ENCODE measurements around the gene TBC1D16.

Gene TBC1D16

DNA sequence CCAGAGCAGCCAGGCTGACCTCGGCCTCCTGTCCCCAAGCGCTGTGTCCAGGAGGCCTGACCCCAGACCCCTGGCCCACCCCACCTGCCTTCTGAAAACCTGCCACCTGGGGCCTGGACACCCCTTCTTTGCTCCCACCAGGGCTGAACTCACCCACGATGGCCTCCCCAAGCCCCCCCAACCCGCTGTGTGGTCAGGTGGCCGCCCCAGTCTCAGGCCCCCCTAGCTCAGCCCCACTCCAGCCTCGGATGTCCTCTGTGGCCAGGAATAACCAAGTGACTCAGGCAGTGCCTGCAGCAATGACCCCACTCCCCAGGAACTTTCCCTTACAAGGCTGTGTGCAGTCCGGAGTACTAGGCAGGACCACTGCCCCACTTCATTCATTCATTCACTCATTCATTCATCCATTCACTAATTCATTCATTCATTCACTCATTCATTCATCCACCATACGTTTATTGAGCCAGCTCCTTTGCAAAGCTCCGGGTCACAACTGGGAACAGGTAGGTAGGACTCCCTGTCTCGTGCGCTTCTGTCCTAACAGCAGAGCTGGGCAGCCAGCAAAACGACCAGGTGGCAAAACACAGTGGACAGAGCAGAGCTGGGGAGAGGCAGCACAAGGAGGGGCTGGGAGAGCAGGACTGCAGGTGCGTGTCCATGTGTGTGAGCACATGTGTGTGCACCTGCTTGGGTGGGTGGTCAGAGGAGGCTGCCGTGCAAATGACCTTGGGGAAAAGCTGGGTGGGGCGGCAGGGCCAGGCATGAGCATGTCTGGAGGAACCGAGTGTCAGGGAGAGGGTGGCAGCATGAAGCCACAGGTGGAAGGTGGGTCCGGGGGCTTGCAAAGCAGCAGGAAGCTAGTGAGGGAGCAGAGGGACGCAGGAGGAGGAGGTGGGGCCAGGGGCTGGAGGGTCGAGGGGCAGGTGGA lies 120.6 kb downstream of the TBC1D16 start:
- no peak for DNase-seq (ENCODE audit: low read depth)
- no peaks in the 10 kb centered on the region for H3K9me3 ChIP-seq (ENCODE audit: control insufficient read depth, low read length)
- H3K27me3 ChIP-seq (replicated peaks; ENCODE audit: control insufficient read depth, insufficient read depth, low read length), result peaks cover 67% of the 10 kb centered on the region
- no peak overlapping the region for H3K9ac ChIP-seq (ENCODE audit: low read length)
- H3K4me3 ChIP-seq (ENCODE audit: low read length), result no peak overlapping the region
- no peaks in the 10 kb centered on the region for H3K36me3 ChIP-seq (ENCODE audit: control insufficient read depth, insufficient read depth, low read length, severe bottlenecking)
- H3K4me1 ChIP-seq (ENCODE audit: control insufficient read depth, insufficient read depth, low read length), result peaks cover 11% of the 10 kb centered on the region

DNA sequence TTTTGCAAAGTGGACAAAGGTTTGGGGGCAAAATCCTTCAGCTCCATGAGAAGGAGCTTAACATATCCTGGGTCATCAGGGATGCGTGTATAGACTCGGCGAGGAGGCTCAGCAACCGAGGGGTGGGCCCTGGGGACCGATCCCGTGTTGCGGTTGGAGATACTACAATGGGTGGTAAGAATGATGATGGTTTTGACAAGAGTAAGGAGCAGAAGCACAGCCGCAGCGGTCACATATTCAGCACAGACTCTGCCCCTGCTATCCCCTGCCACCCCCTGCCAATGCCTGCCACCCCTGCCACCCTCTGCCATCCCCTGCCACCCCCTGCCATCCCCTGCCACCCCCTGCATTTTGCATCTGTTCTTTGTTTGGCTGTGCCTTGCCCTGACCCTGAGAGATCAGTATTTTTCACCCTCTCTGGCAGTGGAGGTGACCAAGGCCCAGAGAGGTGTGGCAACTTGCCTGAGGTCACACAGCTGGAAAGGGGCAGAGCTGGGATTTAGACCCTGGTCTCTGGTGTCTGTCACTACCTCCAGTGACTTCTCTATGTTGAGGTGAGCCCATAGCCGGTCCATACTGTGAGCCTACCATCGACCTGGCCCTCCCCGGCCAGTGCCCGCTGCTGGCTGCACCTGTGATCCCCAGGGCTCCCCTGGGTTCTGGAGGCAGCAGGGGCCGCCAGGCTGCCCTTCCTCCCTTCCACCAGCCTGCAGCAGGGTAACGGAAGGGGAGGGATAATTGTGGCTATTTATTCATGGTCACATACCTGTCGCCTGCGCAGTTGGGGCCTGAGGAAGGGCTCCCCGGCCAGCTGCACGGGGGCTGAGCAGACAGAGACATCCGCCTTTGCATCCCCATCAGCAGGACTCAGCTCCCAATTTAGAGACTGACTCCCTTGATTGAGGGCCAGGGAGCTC lies 121.5 kb downstream of the TBC1D16 start:
- Histone ChIP-seq H3K36me3 (ENCODE audit: control insufficient read depth, insufficient read depth, low read length, severe bottlenecking) (no peaks in the 10 kb centered on the region), H3K27me3 (replicated peaks; ENCODE audit: control insufficient read depth, insufficient read depth, low read length) (peaks cover 75% of the 10 kb centered on the region), H3K4me3 (ENCODE audit: low read length) (no peak overlapping the region), H3K4me1 (ENCODE audit: control insufficient read depth, insufficient read depth, low read length) (peaks cover 6% of the 10 kb centered on the region), H3K9me3 (ENCODE audit: control insufficient read depth, low read length) (no peaks in the 10 kb centered on the region), H3K9ac (ENCODE audit: low read length) (no peak overlapping the region)
- no peak for DNase-seq (ENCODE audit: low read depth)

DNA sequence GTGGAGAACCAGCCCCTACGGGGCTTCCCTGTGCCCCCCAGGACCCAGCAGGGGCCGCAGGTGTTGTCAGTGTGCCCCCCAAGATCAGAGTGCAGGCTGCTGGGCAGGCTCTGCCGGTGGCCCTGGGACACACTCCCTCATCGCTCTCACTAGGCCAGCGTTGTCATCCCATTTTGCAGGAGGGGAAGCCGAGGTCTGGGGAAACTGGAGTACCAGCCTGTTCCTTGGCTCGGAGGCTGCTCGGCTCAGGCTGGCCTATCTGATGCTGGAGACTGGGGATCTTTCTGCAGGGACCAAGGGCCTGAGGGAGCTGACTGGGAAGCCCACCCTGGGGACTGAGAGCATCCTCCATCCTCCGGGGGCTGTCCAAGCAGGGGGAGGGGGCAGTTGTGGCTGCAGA lies 122.2 kb downstream of the TBC1D16 start:
- Histone ChIP-seq H3K9me3 (ENCODE audit: control insufficient read depth, low read length) (no peaks in the 10 kb centered on the region), H3K9ac (ENCODE audit: low read length) (no peak overlapping the region), H3K27me3 (replicated peaks; ENCODE audit: control insufficient read depth, insufficient read depth, low read length) (peaks cover 72% of the 10 kb centered on the region)

DNA sequence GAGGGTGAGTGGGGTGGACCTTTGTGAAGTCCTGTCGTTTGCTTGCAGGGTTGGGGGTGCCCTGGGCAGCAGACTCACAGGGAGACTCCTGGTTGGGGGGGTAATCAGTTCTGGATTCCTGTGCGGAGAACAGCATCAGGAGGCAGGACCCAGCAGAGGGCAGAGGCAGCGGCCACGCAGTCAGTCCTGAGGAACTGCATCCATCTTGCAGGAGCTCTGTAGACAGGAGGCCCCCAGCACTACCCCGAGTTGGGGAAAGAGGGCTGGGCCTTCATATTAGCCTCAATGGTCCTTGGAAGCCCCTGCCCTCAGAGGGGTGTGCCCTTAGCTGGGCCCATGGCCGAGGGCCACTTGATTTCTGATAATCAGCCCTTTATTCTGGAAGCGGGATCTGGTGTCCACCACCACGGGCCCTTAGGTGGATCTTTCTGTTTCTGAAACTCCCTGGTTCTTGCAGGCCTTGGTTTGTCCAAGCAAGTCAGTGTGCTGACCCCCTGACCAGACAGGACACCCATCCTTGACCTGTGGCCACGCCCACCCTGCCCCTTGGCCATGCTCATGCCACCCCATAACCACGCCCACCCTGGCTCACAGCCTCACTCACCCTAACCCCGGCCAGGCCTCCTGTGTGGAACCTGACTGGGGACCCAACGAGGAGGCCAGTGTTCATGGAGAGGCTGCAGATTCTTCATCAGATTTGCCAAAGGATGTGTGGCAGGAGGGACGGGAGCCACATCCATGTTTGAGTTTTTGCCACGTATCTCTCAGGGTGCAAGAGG lies 122.9 kb downstream of the TBC1D16 start:
- H3K9ac ChIP-seq (ENCODE audit: low read length), result no peak overlapping the region
- peaks cover 68% of the 10 kb centered on the region for H3K27me3 ChIP-seq (replicated peaks; ENCODE audit: control insufficient read depth, insufficient read depth, low read length)
- no peak overlapping the region for H3K4me3 ChIP-seq (ENCODE audit: low read length)
- H3K36me3 ChIP-seq (ENCODE audit: control insufficient read depth, insufficient read depth, low read length, severe bottlenecking), result no peaks in the 10 kb centered on the region
- H3K9me3 ChIP-seq (ENCODE audit: control insufficient read depth, low read length), result no peaks in the 10 kb centered on the region
- no peak for DNase-seq (ENCODE audit: low read depth)
- peaks cover 5% of the 10 kb centered on the region for H3K4me1 ChIP-seq (ENCODE audit: control insufficient read depth, insufficient read depth, low read length)

More for the DNA sequence above, 122.2 kb downstream of the TBC1D16 start:
- Histone ChIP-seq H3K4me1 (ENCODE audit: control insufficient read depth, insufficient read depth, low read length) (no peaks in the 10 kb centered on the region), H3K36me3 (ENCODE audit: control insufficient read depth, insufficient read depth, low read length, severe bottlenecking) (no peaks in the 10 kb centered on the region), H3K4me3 (ENCODE audit: low read length) (no peak overlapping the region)
- no peak for DNase-seq (ENCODE audit: low read depth)

DNA sequence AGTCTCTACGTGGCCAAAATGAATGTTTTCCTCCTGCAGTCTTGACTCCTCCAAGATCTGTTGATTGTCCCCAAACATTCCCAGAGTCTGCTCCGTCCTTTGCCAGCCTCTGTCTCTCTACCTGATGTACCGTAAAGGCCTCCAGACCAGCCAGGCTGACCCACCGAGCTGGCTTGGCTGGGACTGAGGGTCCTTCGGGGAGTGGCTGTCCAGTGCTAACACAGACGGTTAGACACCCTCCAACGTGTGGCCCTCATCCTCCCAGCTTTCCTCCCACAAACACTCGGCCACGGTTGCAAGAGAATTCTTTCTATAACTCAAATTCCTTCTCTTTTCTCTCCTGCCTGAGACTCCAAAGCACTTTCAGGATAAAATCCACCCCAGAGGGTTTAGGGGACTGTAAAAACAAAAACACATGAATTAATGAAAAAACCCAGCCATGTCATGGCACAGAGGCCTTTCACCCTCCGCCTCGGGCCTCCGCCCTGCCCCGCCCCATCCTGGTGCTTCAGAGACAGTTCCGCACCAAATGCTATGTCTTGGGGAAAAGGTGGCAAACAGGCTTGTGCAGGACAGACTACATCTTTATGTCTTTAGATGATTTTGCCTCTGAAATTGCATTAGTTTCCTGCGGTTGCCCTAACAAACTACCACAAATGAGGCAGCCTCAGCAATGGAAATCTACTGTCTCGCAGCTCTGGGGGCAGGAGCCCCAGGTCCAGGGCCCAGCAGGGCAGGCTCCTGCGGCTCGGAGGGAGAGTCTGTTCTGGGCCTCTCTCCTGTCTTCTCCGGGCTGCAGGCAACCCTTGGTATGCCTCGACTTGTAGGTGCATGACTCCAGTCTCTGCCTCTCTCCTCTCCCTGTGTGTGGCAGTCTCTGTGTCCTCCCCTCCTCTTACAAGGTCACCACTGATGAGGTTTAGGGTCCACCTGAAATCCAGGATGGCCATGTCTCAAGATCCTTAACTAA lies 124.0 kb downstream of the TBC1D16 start:
- Histone ChIP-seq H3K27me3 (replicated peaks; ENCODE audit: control insufficient read depth, insufficient read depth, low read length) (peaks cover 63% of the 10 kb centered on the region), H3K4me1 (ENCODE audit: control insufficient read depth, insufficient read depth, low read length) (peaks cover 7% of the 10 kb centered on the region), H3K9ac (ENCODE audit: low read length) (no peak overlapping the region), H3K9me3 (ENCODE audit: control insufficient read depth, low read length) (no peaks in the 10 kb centered on the region), H3K4me3 (ENCODE audit: low read length) (no peak overlapping the region), H3K36me3 (ENCODE audit: control insufficient read depth, insufficient read depth, low read length, severe bottlenecking) (no peaks in the 10 kb centered on the region)
- no peak for DNase-seq (ENCODE audit: low read depth)

DNA sequence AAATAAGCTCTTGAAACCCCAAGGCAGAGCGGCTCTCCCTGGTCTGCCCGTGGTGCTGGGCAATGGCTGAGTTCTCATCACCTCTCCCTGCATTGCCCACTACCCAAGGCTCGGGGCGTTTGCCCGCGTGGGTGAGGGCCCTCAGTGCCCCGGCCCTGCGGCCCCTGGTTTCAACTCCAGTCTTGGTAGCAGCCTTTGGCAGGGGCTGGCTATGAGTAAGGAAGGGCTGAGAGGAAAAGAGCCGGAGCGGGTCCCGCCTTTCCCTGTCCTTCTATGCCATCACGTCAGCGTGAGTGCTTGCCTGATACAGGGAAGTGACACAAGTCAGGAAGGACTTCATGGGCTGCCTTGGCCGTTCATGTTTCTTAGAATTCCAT lies 124.7 kb downstream of the TBC1D16 start:
- Histone ChIP-seq H3K27me3 (replicated peaks; ENCODE audit: control insufficient read depth, insufficient read depth, low read length) (peaks cover 64% of the 10 kb centered on the region), H3K9me3 (ENCODE audit: control insufficient read depth, low read length) (no peaks in the 10 kb centered on the region), H3K36me3 (ENCODE audit: control insufficient read depth, insufficient read depth, low read length, severe bottlenecking) (no peaks in the 10 kb centered on the region), H3K4me3 (ENCODE audit: low read length) (no peak overlapping the region), H3K4me1 (ENCODE audit: control insufficient read depth, insufficient read depth, low read length) (peaks cover 7% of the 10 kb centered on the region), H3K9ac (ENCODE audit: low read length) (no peak overlapping the region)
- DNase-seq (ENCODE audit: low read depth), result no peak

DNA sequence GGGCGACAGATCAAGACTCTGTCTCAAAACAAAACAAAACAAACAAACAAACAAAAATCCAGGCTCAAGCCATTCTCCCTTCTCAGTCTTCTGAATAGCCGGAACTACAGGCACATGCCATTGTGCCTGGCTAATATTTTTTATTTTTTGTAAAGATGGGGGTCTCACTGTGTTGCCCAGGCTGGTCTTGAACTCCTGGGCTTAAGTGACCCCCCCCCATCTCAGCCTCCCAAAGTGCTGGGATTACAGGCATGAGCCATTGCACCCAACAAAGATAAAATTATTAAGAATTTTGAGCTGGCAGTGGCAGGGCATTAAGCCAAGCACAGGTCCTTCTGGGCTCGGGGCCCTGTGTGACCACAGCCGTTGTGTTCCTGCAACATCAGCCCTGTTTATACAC lies 126.6 kb downstream of the TBC1D16 start:
- Histone ChIP-seq H3K4me1 (ENCODE audit: control insufficient read depth, insufficient read depth, low read length) (peaks cover 7% of the 10 kb centered on the region), H3K27me3 (replicated peaks; ENCODE audit: control insufficient read depth, insufficient read depth, low read length) (peaks cover 69% of the 10 kb centered on the region), H3K9ac (ENCODE audit: low read length) (no peak overlapping the region), H3K4me3 (ENCODE audit: low read length) (no peak overlapping the region), H3K36me3 (ENCODE audit: control insufficient read depth, insufficient read depth, low read length, severe bottlenecking) (no peaks in the 10 kb centered on the region), H3K9me3 (ENCODE audit: control insufficient read depth, low read length) (no peaks in the 10 kb centered on the region)
- no peak for DNase-seq (ENCODE audit: low read depth)

DNA sequence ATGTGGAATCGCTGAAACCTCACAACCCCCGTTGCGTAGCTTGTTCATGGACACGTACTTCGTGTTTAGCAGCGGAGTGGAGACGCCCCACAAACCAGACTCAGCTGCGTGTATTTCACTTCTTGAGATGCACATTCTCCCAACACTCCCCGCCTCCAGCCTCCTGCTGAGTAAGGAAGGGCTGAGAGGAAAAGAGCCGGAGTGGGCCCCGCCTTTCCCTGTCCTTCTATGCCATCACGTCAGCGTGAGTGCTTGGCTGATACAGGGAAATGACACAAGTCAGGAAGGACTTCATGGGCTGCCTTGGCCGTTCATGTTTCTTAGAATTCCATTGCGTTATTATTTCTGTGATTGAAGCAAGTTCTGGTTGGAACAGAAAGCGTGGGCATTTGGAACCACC lies 127.8 kb downstream of the TBC1D16 start:
- Histone ChIP-seq H3K9me3 (ENCODE audit: control insufficient read depth, low read length) (no peaks in the 10 kb centered on the region), H3K4me1 (ENCODE audit: control insufficient read depth, insufficient read depth, low read length) (peaks cover 7% of the 10 kb centered on the region), H3K27me3 (replicated peaks; ENCODE audit: control insufficient read depth, insufficient read depth, low read length) (peaks cover 67% of the 10 kb centered on the region), H3K4me3 (ENCODE audit: low read length) (peak overlapping the region; percentile 41), H3K36me3 (ENCODE audit: control insufficient read depth, insufficient read depth, low read length, severe bottlenecking) (no peaks in the 10 kb centered on the region), H3K9ac (ENCODE audit: low read length) (no peak overlapping the region)
- no peak for DNase-seq (ENCODE audit: low read depth)

DNA sequence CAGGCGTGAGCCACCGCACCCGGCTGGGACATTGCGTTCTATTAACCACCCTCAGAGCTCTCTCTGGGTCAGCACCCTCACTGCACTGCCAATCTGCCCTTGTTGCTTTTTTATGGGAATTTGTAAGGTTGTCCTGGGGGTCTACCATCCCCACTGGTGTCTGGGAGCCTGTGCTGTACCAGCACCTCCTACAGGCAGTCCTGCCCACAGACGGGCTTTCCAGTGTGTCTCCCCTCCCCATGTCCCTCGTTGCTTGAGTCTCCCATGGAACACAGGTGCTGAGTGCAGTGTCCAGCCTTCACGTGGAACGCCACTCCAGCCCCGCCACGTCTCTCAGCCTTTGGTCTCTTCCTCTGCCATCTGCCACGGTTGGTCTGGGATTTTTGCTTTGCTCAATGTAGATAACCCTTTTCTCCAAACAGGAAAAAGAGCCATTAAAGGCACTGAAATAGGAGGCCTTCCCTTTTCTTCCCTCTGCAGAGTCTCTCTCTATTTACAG lies 128.4 kb downstream of the TBC1D16 start:
- Histone ChIP-seq H3K9ac (ENCODE audit: low read length) (no peak overlapping the region), H3K4me3 (ENCODE audit: low read length) (no peak overlapping the region), H3K36me3 (ENCODE audit: control insufficient read depth, insufficient read depth, low read length, severe bottlenecking) (no peaks in the 10 kb centered on the region), H3K4me1 (ENCODE audit: control insufficient read depth, insufficient read depth, low read length) (peaks cover 7% of the 10 kb centered on the region), H3K9me3 (ENCODE audit: control insufficient read depth, low read length) (no peaks in the 10 kb centered on the region), H3K27me3 (replicated peaks; ENCODE audit: control insufficient read depth, insufficient read depth, low read length) (peaks cover 65% of the 10 kb centered on the region)
- no peak for DNase-seq (ENCODE audit: low read depth)

DNA sequence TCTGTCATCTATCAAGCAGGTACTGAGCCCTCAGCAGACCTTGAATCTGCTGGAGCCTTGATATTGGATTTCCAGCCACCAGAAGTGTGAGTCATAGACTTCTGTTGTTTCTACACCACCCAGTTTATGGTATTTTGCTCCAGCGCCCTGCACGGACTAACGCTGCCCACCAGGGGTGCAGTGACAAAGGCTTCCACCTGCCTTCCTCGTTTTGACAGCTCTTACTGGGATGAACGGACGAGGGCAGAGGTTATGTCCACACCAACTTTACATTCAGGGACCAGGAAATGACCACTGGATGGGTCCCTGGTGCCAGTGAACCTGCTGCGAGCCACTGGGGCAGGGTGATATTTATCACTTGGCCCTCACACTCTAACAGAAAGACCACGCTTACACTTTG lies 129.8 kb downstream of the TBC1D16 start:
- Histone ChIP-seq H3K9me3 (ENCODE audit: control insufficient read depth, low read length) (no peaks in the 10 kb centered on the region), H3K9ac (ENCODE audit: low read length) (no peak overlapping the region), H3K4me1 (ENCODE audit: control insufficient read depth, insufficient read depth, low read length) (peaks cover 7% of the 10 kb centered on the region), H3K36me3 (ENCODE audit: control insufficient read depth, insufficient read depth, low read length, severe bottlenecking) (no peaks in the 10 kb centered on the region), H3K4me3 (ENCODE audit: low read length) (no peak overlapping the region), H3K27me3 (replicated peaks; ENCODE audit: control insufficient read depth, insufficient read depth, low read length) (peaks cover 63% of the 10 kb centered on the region)
- DNase-seq (ENCODE audit: low read depth), result no peak
